Measurements from ENCODE around the gene PP2D1. TPM values are rescaled to one million over a fixed set of nuclear protein-coding genes. Genes with fewer than 3 reads are reported as not detected.
"Not testable (repeated sequence)": the region's sequence is repeated elsewhere in the genome, so short reads cannot be mapped to it uniquely, and the experiment has no call there.

The PP2D1 gene
- total and polyA plus RNA-seq, 3 donors from 2014 or later = 9.3 to 37.5 (median 22.8) TPM

- no peak for DNase-seq
- 76 to 100% methylated on average over 1 of the region's 1 CpG for WGBS, 2 donors
- H3K4me1 ChIP-seq = peaks cover 11% of the 10 kb centered on the region
- no peaks in the 10 kb centered on the region for H3K9me3 ChIP-seq
- intact Hi-C loops (cut with DNase I; ENCODE audit: low total_unique reads) = no loop called here
- no peaks in the 10 kb centered on the region for H3K27me3 ChIP-seq
- H3K36me3 ChIP-seq (ENCODE audit: low read depth, missing control alignments) = no peaks in the 10 kb centered on the region
- no peak overlapping the region for H3K4me3 ChIP-seq
- TF ChIP-seq CTCF (IDR thresholded peaks at IDR 0.05) = no peak
- no peak for TF ChIP-seq POLR2A (IDR thresholded peaks at IDR 0.05)
- H3K27ac ChIP-seq = no peak overlapping the region
These were observed 34.5 kb upstream of the PP2D1 start for GRCh38 chr3:20046556-20046955.

GRCh38 chr3:20045141-20045540 lies 33.1 kb upstream of the PP2D1 start:
- H3K9me3 ChIP-seq; H3K27ac ChIP-seq; H3K4me3 ChIP-seq; DNase-seq; H3K36me3 ChIP-seq (ENCODE audit: low read depth, missing control alignments); H3K27me3 ChIP-seq; intact Hi-C loops (cut with DNase I; ENCODE audit: low total_unique reads): not testable (repeated sequence)
- H3K4me1 ChIP-seq = peaks cover 11% of the 10 kb centered on the region
- 90 to 98% methylated on average over 3 of the region's 3 CpGs for WGBS, 2 donors

GRCh38 chr3:20043825-20044224 lies 31.8 kb upstream of the PP2D1 start:
- Histone ChIP-seq H3K36me3 (ENCODE audit: low read depth, missing control alignments) (no peaks in the 10 kb centered on the region), H3K27ac (peak overlapping the region in 1 of 2 donors; percentile 25), H3K4me1 (peaks cover 9% of the 10 kb centered on the region), H3K4me3 (no peak overlapping the region), H3K27me3 (no peaks in the 10 kb centered on the region), H3K9me3 (no peaks in the 10 kb centered on the region)
- no peak for DNase-seq
- intact Hi-C loops (cut with DNase I; ENCODE audit: low total_unique reads) = no loop called here
- TF ChIP-seq CTCF (IDR thresholded peaks at IDR 0.05) = no peak
- no peak for TF ChIP-seq POLR2A (IDR thresholded peaks at IDR 0.05)
- WGBS, 2 donors = 59 to 74% methylated on average over 4 of the region's 4 CpGs

GRCh38 chr3:20043396-20043795 lies 31.3 kb upstream of the PP2D1 start:
- no peak for TF ChIP-seq POLR2A (IDR thresholded peaks at IDR 0.05)
- no peak for TF ChIP-seq CTCF (IDR thresholded peaks at IDR 0.05)
- H3K27ac ChIP-seq = peak overlapping the region in 1 of 2 donors; percentile 25
- DNase-seq = peak; percentile 71
- peaks cover 7% of the 10 kb centered on the region for H3K4me1 ChIP-seq
- no peaks in the 10 kb centered on the region for H3K9me3 ChIP-seq
- H3K36me3 ChIP-seq (ENCODE audit: low read depth, missing control alignments) = no peaks in the 10 kb centered on the region
- 40 to 47% methylated on average over 4 of the region's 4 CpGs for WGBS, 2 donors
- H3K27me3 ChIP-seq = no peaks in the 10 kb centered on the region
- intact Hi-C loops (cut with DNase I; ENCODE audit: low total_unique reads) = no loop called here
- H3K4me3 ChIP-seq = no peak overlapping the region

- H3K4me1 ChIP-seq = no peaks in the 10 kb centered on the region
- 58 to 68% methylated on average over 5 of the region's 5 CpGs for WGBS, 2 donors
- H3K4me3 ChIP-seq = no peak overlapping the region
These were observed 30.3 kb upstream of the PP2D1 start for GRCh38 chr3:20042331-20042730.

More at GRCh38 chr3:20042331-20042730, 30.3 kb upstream of the PP2D1 start:
- no peak for DNase-seq
- H3K9me3 ChIP-seq = no peaks in the 10 kb centered on the region
- TF ChIP-seq POLR2A (IDR thresholded peaks at IDR 0.05) (no peak), CTCF (IDR thresholded peaks at IDR 0.05) (no peak)
- no peaks in the 10 kb centered on the region for H3K36me3 ChIP-seq (ENCODE audit: low read depth, missing control alignments)
- H3K27ac ChIP-seq = no peak overlapping the region
- intact Hi-C loops (cut with DNase I; ENCODE audit: low total_unique reads) = no loop called here
- H3K27me3 ChIP-seq = no peaks in the 10 kb centered on the region

All from testis (tissue), 3 donors.